Trophoblast cell (in vitro differentiated cells and primary cell): ENCODE results near the gene TPCN1.

Experiments
- DNase-seq, 2 donors: peaks; one replicate each; pipeline ENCODE4 v3.0.0-alpha.2; 2016
- H2AFZ ChIP-seq: 2 replicates; pipeline ENCODE4 v1.6.1; 2013; ENCODE audit warnings: low read length, moderate library complexity, mild to moderate bottlenecking; ENCODE audit not compliant: insufficient read depth, poor library complexity
- H2AK5ac ChIP-seq: 2 replicates; pipeline ENCODE4 v1.6.1; 2013; ENCODE audit warnings: mild to moderate bottlenecking, low read length
- H2BK120ac ChIP-seq: 2 replicates; pipeline ENCODE4 v1.6.1; 2013; ENCODE audit warnings: low read length, mild to moderate bottlenecking, moderate library complexity; ENCODE audit not compliant: insufficient read depth, poor library complexity
- H2BK12ac ChIP-seq: 2 replicates; pipeline ENCODE4 v1.6.1; 2013; ENCODE audit warnings: mild to moderate bottlenecking, low read length, moderate library complexity
- H2BK5ac ChIP-seq: 2 replicates; pipeline ENCODE4 v1.6.1; 2013; ENCODE audit warnings: low read length, low read depth, moderate library complexity, mild to moderate bottlenecking; ENCODE audit not compliant: poor library complexity
- H3K14ac ChIP-seq: 2 replicates; pipeline ENCODE4 v1.6.1; 2013; ENCODE audit warnings: mild to moderate bottlenecking, low read length
- H3K18ac ChIP-seq: 2 replicates; pipeline ENCODE4 v1.6.1; 2013; ENCODE audit warnings: mild to moderate bottlenecking, low read length
- H3K23ac ChIP-seq: 2 replicates; pipeline ENCODE4 v1.6.1; 2013; ENCODE audit warnings: low read length
- H3K27ac ChIP-seq: 2 replicates; pipeline ENCODE4 v1.5.1; 2013; ENCODE audit warnings: low read depth, mild to moderate bottlenecking, inconsistent platforms, low read length, moderate library complexity
- H3K27me3 ChIP-seq: 2 replicates; pipeline ENCODE4 v1.6.1; 2013; ENCODE audit warnings: inconsistent platforms, mild to moderate bottlenecking, low read length, moderate library complexity; ENCODE audit not compliant: insufficient read depth
- H3K36me3 ChIP-seq, 2 experiments: 1 replicate in 1 of 2; 2 replicates in 1 of 2; pipeline ENCODE4 v1.6.1; 2013; ENCODE audit warnings: low read length in 2 of 2, mild to moderate bottlenecking in 2 of 2, moderate library complexity in 1 of 2; ENCODE audit not compliant: insufficient read depth in 2 of 2, control insufficient read depth in 1 of 2
- H3K4ac ChIP-seq: 2 replicates; pipeline ENCODE4 v1.6.1; 2013; ENCODE audit warnings: low read depth, mild to moderate bottlenecking, low read length, moderate library complexity
- H3K4me1 ChIP-seq, 2 experiments: 1 replicate in 1 of 2; 2 replicates in 1 of 2; pipeline ENCODE4 v1.6.1; 2013; ENCODE audit warnings: low read length in 2 of 2, mild to moderate bottlenecking in 2 of 2, moderate library complexity in 1 of 2; ENCODE audit not compliant: insufficient read depth in 2 of 2, control insufficient read depth in 1 of 2
- H3K4me2 ChIP-seq: 2 replicates; pipeline ENCODE4 v1.6.1; 2013; ENCODE audit warnings: inconsistent platforms, mild to moderate bottlenecking, low read length, moderate library complexity
- H3K4me3 ChIP-seq: 2 replicates; pipeline ENCODE4 v1.5.1; 2013; ENCODE audit warnings: mild to moderate bottlenecking, low read depth, low read length, inconsistent platforms
- H3K79me1 ChIP-seq: one replicate; pipeline ENCODE4 v1.6.1; 2013; ENCODE audit warnings: low read length
- H3K79me2 ChIP-seq: 2 replicates; pipeline ENCODE4 v1.6.1; 2013; ENCODE audit warnings: low read length, mild to moderate bottlenecking; ENCODE audit not compliant: control insufficient read depth, insufficient read depth, poor library complexity
- H3K9ac ChIP-seq: 2 replicates; pipeline ENCODE4 v1.6.1; 2013; ENCODE audit warnings: mild to moderate bottlenecking, low read length
- H3K9me3 ChIP-seq: 2 replicates; pipeline ENCODE4 v1.6.1; 2013; ENCODE audit warnings: low read depth, mild to moderate bottlenecking, control low read depth, inconsistent platforms, low read length; ENCODE audit not compliant: insufficient read depth
- H4K12ac ChIP-seq: 2 replicates; pipeline ENCODE4 v1.6.1; 2013; ENCODE audit warnings: low read depth, mild to moderate bottlenecking, low read length, moderate library complexity
- H4K8ac ChIP-seq: 2 replicates; pipeline ENCODE4 v1.6.1; 2013; ENCODE audit warnings: low read depth, mild to moderate bottlenecking, low read length, moderate library complexity
- H4K91ac ChIP-seq: one replicate; pipeline ENCODE4 v1.6.1; 2013; ENCODE audit warnings: low read depth, mild to moderate bottlenecking, low read length, moderate library complexity
- WGBS: extraction: QIAGEN DNeasy Blood & Tissue Kit; methylation state at CpG from one replicate; pipeline ENCODE4 v1.1.7; 2013; ENCODE audit warnings: missing lambda C conversion rate; ENCODE audit not compliant: insufficient read length, insufficient coverage; ENCODE audit errors: extremely low coverage; 5-methylcytosine and 5-hydroxymethylcytosine counted together

Gene TPCN1

DNA sequence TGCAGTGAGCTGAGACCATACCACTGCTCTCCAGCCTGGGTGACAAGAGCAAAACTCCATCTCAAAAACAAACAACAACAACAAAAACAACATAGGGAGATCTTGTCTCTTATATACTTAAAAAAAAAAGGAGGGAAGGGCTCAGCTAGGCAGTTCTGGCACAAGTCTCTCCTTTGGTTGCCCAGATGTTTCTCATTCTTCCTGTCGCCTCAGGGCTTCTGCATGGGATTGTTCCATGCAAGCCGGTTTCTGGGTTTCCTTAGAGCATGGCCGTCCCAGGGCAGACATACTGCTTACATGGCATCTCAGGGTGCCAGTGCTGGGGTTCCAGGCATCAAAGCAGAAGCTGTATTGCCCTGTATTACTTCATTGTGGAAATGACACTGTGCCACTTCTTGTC lies 118.8 kb downstream of the TPCN1 start:
- Histone ChIP-seq H4K8ac (no peak overlapping the region), H2AFZ (no peak overlapping the region), H3K36me3 (no peaks in the 10 kb centered on the region), H3K4me2 (no peak overlapping the region), H4K91ac (no peak overlapping the region), H3K9me3 (no peaks in the 10 kb centered on the region), H2BK5ac (no peak overlapping the region), H3K4ac (no peak overlapping the region), H3K27me3 (no peaks in the 10 kb centered on the region), H4K12ac (no peak overlapping the region), H2BK120ac (no peak overlapping the region), H3K4me3 (no peak overlapping the region), H3K18ac (no peak overlapping the region), H2AK5ac (no peak overlapping the region), H3K27ac (no peak overlapping the region), H3K79me1 (peaks cover 2% of the 10 kb centered on the region), H3K79me2 (peaks cover 2% of the 10 kb centered on the region), H3K23ac (no peak overlapping the region), H3K14ac (no peak overlapping the region), H3K9ac (no peak overlapping the region), H3K4me1 (peaks cover 0 to 2% of the 10 kb centered on the region in 2 experiments), H2BK12ac (no peak overlapping the region)
- DNase-seq: no peak
- WGBS: no CpG with 5 or more reads among the region's 3 CpGs

DNA sequence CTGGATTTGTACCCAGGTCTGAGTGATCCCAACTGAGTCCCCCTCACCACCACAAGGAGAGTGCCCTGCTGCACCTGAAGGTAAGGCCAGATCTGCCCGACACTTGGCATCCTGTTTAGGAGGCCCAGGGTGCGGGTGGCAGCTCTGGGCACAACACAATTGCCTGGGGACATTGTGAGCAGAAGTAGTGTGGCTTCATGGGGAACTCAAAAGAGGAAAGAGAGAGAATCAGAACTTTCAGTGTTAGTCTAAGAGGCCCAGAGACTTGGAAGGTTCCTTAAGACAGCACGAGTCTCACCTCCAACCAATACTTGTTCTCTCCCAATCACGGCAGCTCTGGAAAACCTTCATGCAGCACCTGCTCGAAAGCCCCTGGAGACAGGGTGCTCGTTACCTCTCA lies 120.3 kb downstream of the TPCN1 start:
- H3K27me3 ChIP-seq: no peaks in the 10 kb centered on the region
- no peak overlapping the region for H3K4ac ChIP-seq
- no peak overlapping the region for H3K18ac ChIP-seq
- no peak overlapping the region for H3K23ac ChIP-seq
- H3K9me3 ChIP-seq: no peaks in the 10 kb centered on the region
- no peak overlapping the region for H3K14ac ChIP-seq
- no peaks in the 10 kb centered on the region for H3K79me1 ChIP-seq
- no peaks in the 10 kb centered on the region for H3K4me1 ChIP-seq
- no peak overlapping the region for H2BK120ac ChIP-seq
- no CpG with 5 or more reads among the region's 6 CpGs for WGBS
- H3K4me2 ChIP-seq: no peak overlapping the region
- no peak overlapping the region for H2BK12ac ChIP-seq
- H2AK5ac ChIP-seq: no peak overlapping the region
- H3K79me2 ChIP-seq: no peaks in the 10 kb centered on the region
- DNase-seq: no peak
- no peak overlapping the region for H2AFZ ChIP-seq
- no peak overlapping the region for H4K12ac ChIP-seq
- H4K91ac ChIP-seq: no peak overlapping the region
- no peak overlapping the region for H3K27ac ChIP-seq
- no peak overlapping the region for H3K4me3 ChIP-seq
- H3K36me3 ChIP-seq: no peaks in the 10 kb centered on the region
- no peak overlapping the region for H4K8ac ChIP-seq
- H3K9ac ChIP-seq: no peak overlapping the region
- H2BK5ac ChIP-seq: no peak overlapping the region

DNA sequence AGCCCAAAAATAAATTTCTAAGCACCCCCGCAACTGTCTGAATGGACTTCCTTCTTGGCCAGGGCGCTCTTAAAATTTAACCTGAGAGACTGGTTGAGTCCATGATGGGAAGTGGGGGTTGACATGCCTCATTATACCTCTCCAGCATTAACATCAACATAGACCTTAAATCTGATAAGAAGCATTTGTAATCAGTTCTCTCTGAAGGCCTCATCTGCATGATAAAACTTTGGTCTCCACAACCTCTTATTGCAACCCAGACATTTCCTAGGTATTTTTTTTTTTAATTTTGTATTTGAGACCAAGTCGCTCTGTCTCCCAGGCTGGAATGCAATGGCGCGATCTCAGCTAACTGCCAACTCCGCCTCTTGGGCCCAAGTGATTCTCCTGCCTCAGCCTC lies 124.1 kb downstream of the TPCN1 start:
- Histone ChIP-seq H2BK5ac (no peak overlapping the region), H3K36me3 (no peaks in the 10 kb centered on the region), H2AFZ (no peak overlapping the region), H2BK12ac (no peak overlapping the region), H4K8ac (no peak overlapping the region), H3K4me3 (no peak overlapping the region), H3K9ac (no peak overlapping the region), H4K91ac (no peak overlapping the region), H2BK120ac (no peak overlapping the region), H4K12ac (no peak overlapping the region), H3K23ac (no peak overlapping the region), H3K79me1 (no peaks in the 10 kb centered on the region), H3K4me1 (no peaks in the 10 kb centered on the region), H3K79me2 (no peaks in the 10 kb centered on the region), H3K4ac (no peak overlapping the region), H3K27ac (no peak overlapping the region), H3K4me2 (no peak overlapping the region), H3K9me3 (no peaks in the 10 kb centered on the region), H3K14ac (no peak overlapping the region), H2AK5ac (no peak overlapping the region), H3K27me3 (no peaks in the 10 kb centered on the region), H3K18ac (no peak overlapping the region)
- no CpG with 5 or more reads among the region's 6 CpGs for WGBS
- no peak for DNase-seq

DNA sequence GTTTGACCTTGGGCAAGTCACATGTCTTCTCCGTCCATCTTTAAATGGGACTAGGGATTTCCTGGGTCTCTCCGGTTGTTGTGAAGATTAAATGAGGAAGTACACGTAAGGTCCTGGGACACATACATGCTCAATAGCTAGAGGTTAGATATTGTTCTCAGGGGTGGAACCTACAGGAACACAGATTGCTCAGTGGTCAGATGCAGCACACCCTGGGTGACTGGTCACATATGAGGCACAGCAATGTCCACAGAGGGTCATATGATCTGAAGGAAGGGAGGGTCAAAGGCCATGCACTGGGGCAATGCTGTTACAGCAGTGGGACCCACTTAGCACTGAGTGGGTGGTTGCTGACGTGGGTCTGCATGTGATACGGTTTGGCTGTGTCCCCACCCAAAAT lies 125.1 kb downstream of the TPCN1 start:
- no CpG with 5 or more reads among the region's 5 CpGs for WGBS
- no peak overlapping the region for H4K12ac ChIP-seq
- DNase-seq: no peak

More for the DNA sequence above, 125.1 kb downstream of the TPCN1 start:
- no peaks in the 10 kb centered on the region for H3K79me2 ChIP-seq
- H2AK5ac ChIP-seq: no peak overlapping the region
- no peak overlapping the region for H3K4ac ChIP-seq
- no peaks in the 10 kb centered on the region for H3K9me3 ChIP-seq
- no peak overlapping the region for H3K23ac ChIP-seq
- no peak overlapping the region for H2BK120ac ChIP-seq
- H2AFZ ChIP-seq: no peak overlapping the region
- H3K27me3 ChIP-seq: no peaks in the 10 kb centered on the region
- H3K9ac ChIP-seq: no peak overlapping the region
- H3K4me1 ChIP-seq: no peaks in the 10 kb centered on the region
- no peak overlapping the region for H3K4me3 ChIP-seq
- no peak overlapping the region for H2BK12ac ChIP-seq
- no peaks in the 10 kb centered on the region for H3K79me1 ChIP-seq
- H4K91ac ChIP-seq: no peak overlapping the region
- no peak overlapping the region for H3K4me2 ChIP-seq
- H3K36me3 ChIP-seq: no peaks in the 10 kb centered on the region
- no peak overlapping the region for H2BK5ac ChIP-seq
- H3K18ac ChIP-seq: no peak overlapping the region
- H4K8ac ChIP-seq: no peak overlapping the region
- no peak overlapping the region for H3K14ac ChIP-seq
- H3K27ac ChIP-seq: no peak overlapping the region
